ENCODE results near the gene VPS35. TPM values are rescaled to one million over a fixed set of nuclear protein-coding genes. Genes with fewer than 3 reads are reported as not detected.
"Not testable (repeated sequence)": the region's sequence is repeated elsewhere in the genome, so short reads cannot be mapped to it uniquely, and the experiment has no call there.

VPS35 gene
- polyA plus RNA-seq, 2 of the 4 experiments (the other 2 are of a cell fraction), result 82.3 to 85.5 TPM

DNA sequence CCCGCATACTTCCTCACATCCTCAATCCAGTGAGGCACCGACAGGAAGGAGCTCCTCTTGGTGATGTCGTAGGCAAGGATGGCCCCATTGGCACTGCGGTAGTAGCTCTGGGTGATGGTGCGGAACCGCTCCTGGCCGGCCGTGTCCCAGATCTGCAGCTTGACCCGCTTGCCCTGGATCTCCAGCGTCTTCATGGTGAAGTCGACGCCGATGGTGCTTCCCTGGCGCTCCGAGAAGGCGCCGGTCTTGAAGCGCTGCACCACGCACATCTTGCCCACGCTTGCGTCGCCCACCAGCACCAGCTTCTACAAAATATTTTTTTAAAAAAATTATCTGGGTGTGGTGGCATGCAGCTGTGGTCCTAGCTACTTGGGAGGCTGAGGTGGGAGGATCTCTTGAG, 62.3 kb downstream of the VPS35 start:
- H3K4me3 ChIP-seq; H3K4me2 ChIP-seq; H3K27ac ChIP-seq; POLR2A ChIA-PET; ATAC-seq; FAIRE-seq; H3K9me3 ChIP-seq; H3K4me1 ChIP-seq; CTCF ChIA-PET; DNase-seq (ENCODE audit: low read depth in 1 of 2, low spot score in 1 of 2): not testable (repeated sequence)
- 89% methylated on average over 14 of the region's 22 CpGs for WGBS (ENCODE audit: missing lambda C conversion rate)

DNA sequence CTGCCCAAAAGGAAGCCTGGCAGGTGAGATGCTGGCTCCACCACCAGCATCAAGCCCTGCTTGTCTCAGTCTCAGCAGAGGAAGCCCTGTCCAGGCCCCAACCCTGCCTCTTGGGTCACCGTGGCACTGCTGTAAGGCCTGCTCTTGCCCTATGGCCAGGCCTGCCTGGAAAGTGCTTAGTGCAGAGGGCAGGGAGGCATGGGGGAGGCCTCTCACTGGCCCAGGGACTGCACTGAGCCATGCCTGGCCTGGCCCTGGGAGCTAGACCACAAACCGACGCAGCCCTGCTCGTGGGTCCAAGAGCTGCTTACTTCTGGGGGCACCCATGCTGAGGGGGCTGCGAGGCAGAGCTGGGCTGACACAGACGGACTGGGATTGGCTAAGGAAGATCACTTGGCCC, 64.1 kb downstream of the VPS35 start:
- WGBS (ENCODE audit: missing lambda C conversion rate), result 73% methylated on average over 4 of the region's 6 CpGs
- H3K27ac ChIP-seq; POLR2A ChIA-PET; H3K4me3 ChIP-seq; H3K4me1 ChIP-seq; DNase-seq (ENCODE audit: low read depth in 1 of 2, low spot score in 1 of 2); H3K4me2 ChIP-seq; H3K9me3 ChIP-seq; CTCF ChIA-PET; FAIRE-seq; ATAC-seq: not testable (repeated sequence)

DNA sequence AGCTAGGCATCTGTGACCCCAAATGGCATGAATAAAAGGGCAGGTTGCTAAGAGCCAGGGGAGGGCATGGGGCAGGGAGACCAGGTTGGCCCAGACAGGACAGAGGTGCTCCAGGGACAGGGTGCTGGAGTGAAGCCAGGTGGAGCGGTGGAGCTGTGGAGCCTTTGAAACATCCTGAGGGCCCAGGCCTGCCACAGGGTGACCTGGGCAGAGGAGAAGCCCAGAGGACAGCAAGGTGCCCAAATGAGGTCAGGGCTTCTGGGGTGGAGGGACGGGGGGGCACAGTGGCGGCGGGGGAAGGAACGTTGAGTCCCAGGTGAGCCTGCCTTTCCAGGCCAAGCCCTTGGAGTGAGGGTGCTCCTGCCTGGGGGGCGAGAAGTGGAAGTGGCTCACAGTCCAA, 65.3 kb downstream of the VPS35 start:
- H3K4me3 ChIP-seq; H3K4me1 ChIP-seq; H3K9me3 ChIP-seq; DNase-seq (ENCODE audit: low read depth in 1 of 2, low spot score in 1 of 2); ATAC-seq; H3K4me2 ChIP-seq; POLR2A ChIA-PET; CTCF ChIA-PET; H3K27ac ChIP-seq; FAIRE-seq: not testable (repeated sequence)
- no CpG with 5 or more reads among the region's 6 CpGs for WGBS (ENCODE audit: missing lambda C conversion rate)

DNA sequence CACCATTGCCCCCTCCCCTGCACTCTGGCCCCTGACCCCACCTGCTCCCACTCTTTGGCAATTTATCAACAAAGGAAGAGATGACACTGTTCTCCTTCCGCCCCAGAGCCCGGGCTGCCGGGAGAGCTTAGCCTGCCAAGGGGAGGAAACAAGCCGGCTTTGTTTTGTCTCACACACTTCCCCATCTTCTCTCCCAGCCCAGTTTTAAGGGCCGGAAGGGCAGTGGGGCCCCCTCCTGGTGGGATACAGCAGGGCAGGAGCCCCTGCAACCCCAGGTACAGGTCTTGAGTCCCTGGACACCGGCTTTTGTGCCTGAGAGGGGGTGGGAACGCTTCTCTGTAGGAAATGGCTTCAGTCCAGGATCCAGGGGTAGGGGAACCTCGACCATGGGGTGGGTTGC, 65.7 kb downstream of the VPS35 start:
- no CpG with 5 or more reads among the region's 8 CpGs for WGBS (ENCODE audit: missing lambda C conversion rate)
- POLR2A ChIA-PET; H3K4me1 ChIP-seq; H3K4me3 ChIP-seq; DNase-seq (ENCODE audit: low read depth in 1 of 2, low spot score in 1 of 2); H3K4me2 ChIP-seq; H3K27ac ChIP-seq; H3K9me3 ChIP-seq; FAIRE-seq; CTCF ChIA-PET: not testable (repeated sequence)
- ATAC-seq, result peak in 1 of 2 experiments; percentile 61; a peak in 4 of 6 replicates

DNA sequence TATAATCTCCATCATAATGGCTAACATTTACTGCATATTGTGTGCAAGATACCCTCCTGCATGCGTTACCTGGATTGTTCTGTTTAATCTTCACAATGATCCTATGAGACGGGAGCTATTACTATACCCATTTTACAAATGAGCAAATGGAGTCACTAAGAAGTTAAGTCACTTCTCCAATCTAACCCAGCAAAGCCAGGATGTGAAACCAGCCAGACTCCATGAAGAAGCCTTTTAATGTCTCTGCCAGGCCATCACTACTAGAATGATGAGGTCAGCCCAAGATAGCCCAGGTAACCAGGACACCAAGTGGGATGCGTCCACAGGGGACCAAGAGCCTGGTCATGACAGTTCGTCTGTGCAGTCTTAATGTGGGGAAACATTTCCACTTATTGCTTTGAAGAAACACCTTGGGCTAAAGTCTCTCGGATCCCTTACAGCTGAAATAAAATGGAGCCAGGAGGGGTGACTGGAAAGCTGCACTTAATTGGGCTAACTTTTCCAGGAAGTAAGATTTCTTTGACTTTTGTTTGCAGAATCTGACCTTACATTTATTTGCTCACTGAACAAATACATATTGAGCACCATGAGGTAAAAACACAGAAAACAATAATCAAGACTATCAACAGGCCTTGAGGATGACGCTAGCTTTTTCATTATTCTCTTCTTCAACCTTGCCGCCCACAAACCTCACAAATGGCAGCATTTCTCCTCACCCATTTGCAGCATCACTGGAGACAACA, 66.9 kb downstream of the VPS35 start:
- no peak overlapping the region for H3K4me3 ChIP-seq
- no peak for FAIRE-seq
- WGBS (ENCODE audit: missing lambda C conversion rate), result 80% methylated on average over 7 of the region's 7 CpGs
- no peak for ATAC-seq
- ChIA-PET CTCF (interaction anchor here (1.5 kb wide), 1 partner anchor 68 kb away, joined by 4 read pairs; no protein-coding TSS in a partner anchor), POLR2A (interaction anchor here (1.0 kb wide), 1 partner anchor 7 kb away, joined by 4 read pairs; no protein-coding TSS in a partner anchor)
- TF ChIP-seq GATA3 (IDR thresholded peaks at IDR 0.05; ENCODE audit: borderline replicate concordance) (no peak), NFE2L2 (conservative IDR thresholded peaks at IDR 0.05; ENCODE audit: low read length) (no peak), SREBF2 (IDR thresholded peaks at IDR 0.05) (no peak), SMC3 (IDR thresholded peaks at IDR 0.05) (no peak), CBX8 (IDR thresholded peaks at IDR 0.05) (no peak), ZC3H11A (IDR thresholded peaks at IDR 0.05) (no peak), RCOR1 (IDR thresholded peaks at IDR 0.05; ENCODE audit: low read depth, low read length) (no peak)
- no peak overlapping the region for H3K27ac ChIP-seq
- no peaks in the 10 kb centered on the region for H3K9me3 ChIP-seq
- peak overlapping the region; percentile 63; the same call in 2 of the 3 replicates for H3K4me2 ChIP-seq
- no peak for DNase-seq (ENCODE audit: low read depth in 1 of 2, low spot score in 1 of 2)
- H3K4me1 ChIP-seq, result 0 out of 3 replicates have a peak, but pooled peaks cover 3% of the 10 kb centered on the region

DNA sequence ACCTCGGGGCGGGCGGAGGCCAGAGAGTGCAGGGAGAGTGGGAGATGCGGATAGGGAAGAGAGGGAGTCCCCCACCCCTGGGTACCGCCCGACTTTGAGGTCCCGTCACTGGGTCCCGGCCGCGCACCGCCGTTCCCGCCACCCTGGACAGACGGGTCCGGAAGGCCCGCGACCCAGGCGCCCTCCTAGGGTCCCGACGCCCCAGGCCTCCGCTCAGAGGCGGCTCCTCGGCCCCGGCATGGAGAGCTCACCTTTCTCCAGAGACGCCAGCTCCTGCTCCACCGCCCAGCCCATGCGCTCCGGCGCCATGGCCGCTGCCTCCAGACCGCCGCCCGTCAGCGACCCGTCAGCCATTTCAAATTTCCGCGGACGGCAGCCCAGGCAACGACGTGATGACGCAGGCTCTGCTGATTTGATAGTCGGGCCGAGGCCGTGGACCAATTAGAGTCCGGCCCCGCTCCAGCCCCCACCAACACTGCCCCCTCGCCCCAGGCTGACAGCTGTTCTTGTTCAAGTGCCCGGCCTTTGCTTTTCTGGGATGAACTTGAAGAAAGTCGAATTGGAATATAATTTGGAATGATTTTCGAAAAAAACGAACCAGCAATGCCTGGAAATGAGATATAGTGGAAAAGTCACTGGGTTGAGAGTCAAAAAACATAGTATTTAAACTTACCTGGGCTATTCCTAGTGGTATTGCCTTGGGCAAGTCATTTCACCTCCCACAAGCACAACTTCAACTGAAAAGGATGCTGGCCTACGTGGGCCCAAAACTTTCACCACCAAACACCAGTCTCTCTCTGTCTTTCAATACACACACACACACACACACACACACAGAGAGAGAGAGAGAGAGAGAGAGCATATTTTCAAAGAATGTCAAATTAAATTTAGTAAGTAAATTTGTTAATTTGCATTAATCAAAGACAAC, 67.7 kb downstream of the VPS35 start, which contains the start of gene SHCBP1:
Gene SHCBP1 (minus strand): TSS at position 374 of the 928 bp plus-strand sequence. CDS start 20 bp downstream, at position 354.
- under 1% methylated on average over 28 of the region's 52 CpGs for WGBS (ENCODE audit: missing lambda C conversion rate)
- DNase-seq (ENCODE audit: low read depth in 1 of 2, low spot score in 1 of 2) (peak; percentile 84 to 96), FAIRE-seq (no peak), ATAC-seq (peak; percentile 92 to 97)
- ChIA-PET CTCF (interaction anchor here (0.7 to 5.8 kb wide), 3 partner anchors 8 to 67 kb away, joined by 4 to 28 read pairs (median 5); no protein-coding TSS in a partner anchor), POLR2A (interaction anchor here (1.0 kb wide), 1 partner anchor 8 kb away, joined by 4 read pairs; no protein-coding TSS in a partner anchor)
- peak within 1 kb of the TSS; percentile 63 for H3K4me2 ChIP-seq
- H3K4me3 ChIP-seq, result peak within 1 kb of the TSS; percentile 68
- 0 out of 3 replicates have a peak, but pooled peaks cover 3% of the 10 kb centered on the region for H3K4me1 ChIP-seq
- H3K27ac ChIP-seq, result peak within 1 kb of the TSS; percentile 61 to 87; a peak in 5 of 6 replicates
- no peaks in the 10 kb centered on the region for H3K9me3 ChIP-seq
- TF ChIP-seq HDAC2 (IDR thresholded peaks at IDR 0.05) (peak; percentile 91; the same call in 1 of the 2 replicates), TFCP2L1 (CRISPR knock-in tag; IDR thresholded peaks at IDR 0.05) (no peak), RNF2 (IDR thresholded peaks at IDR 0.05; ENCODE audit: borderline replicate concordance, low read depth) (no peak), PHF8 (IDR thresholded peaks at IDR 0.05; ENCODE audit: borderline replicate concordance, low read depth) (peak; percentile 23; the same call in 1 of the 2 replicates), JUN (IDR thresholded peaks at IDR 0.05) (peak in 1 of 2 experiments; percentile 54; a peak in 1 of 5 replicates)
- TF ChIP-seq, protein P1, sequence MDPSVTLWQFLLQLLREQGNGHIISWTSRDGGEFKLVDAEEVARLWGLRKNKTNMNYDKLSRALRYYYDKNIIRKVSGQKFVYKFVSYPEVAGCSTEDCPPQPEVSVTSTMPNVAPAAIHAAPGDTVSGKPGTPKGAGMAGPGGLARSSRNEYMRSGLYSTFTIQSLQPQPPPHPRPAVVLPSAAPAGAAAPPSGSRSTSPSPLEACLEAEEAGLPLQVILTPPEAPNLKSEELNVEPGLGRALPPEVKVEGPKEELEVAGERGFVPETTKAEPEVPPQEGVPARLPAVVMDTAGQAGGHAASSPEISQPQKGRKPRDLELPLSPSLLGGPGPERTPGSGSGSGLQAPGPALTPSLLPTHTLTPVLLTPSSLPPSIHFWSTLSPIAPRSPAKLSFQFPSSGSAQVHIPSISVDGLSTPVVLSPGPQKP (IDR thresholded peaks at IDR 0.05; ENCODE audit: low read depth, low read length), result no peak
- TF ChIP-seq, protein P2, sequence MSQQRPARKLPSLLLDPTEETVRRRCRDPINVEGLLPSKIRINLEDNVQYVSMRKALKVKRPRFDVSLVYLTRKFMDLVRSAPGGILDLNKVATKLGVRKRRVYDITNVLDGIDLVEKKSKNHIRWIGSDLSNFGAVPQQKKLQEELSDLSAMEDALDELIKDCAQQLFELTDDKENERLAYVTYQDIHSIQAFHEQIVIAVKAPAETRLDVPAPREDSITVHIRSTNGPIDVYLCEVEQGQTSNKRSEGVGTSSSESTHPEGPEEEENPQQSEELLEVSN (IDR thresholded peaks at IDR 0.05; ENCODE audit: borderline replicate concordance, low read depth), result 0 out of 2 replicates have a peak, but pooled peaks have one; percentile 49
- TF ChIP-seq, protein P3, sequence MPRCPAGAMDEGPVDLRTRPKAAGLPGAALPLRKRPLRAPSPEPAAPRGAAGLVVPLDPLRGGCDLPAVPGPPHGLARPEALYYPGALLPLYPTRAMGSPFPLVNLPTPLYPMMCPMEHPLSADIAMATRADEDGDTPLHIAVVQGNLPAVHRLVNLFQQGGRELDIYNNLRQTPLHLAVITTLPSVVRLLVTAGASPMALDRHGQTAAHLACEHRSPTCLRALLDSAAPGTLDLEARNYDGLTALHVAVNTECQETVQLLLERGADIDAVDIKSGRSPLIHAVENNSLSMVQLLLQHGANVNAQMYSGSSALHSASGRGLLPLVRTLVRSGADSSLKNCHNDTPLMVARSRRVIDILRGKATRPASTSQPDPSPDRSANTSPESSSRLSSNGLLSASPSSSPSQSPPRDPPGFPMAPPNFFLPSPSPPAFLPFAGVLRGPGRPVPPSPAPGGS (IDR thresholded peaks at IDR 0.05), result 0 out of 3 replicates have a peak, but pooled peaks have one; percentile 21

Measured in A549 (cell line).